Gastroesophageal sphincter (tissue), 3 donors: ENCODE measurements around the gene COL28A1.

ENCODE experiments used
- CTCF ChIP-seq, 4 experiments: fragments of 200-600 bp in 2 of 4; fragments of 450-650 bp in 2 of 4; sonication (generic) in 1 of 4; IDR thresholded peaks; one replicate each; pipeline ENCODE4 v1.5.1; 2017 to 2019; ENCODE audit warnings: antibody characterized with exemption in 4 of 4, mild to moderate bottlenecking in 2 of 4, moderate library complexity in 2 of 4
- POLR2A ChIP-seq, 2 donors: fragments of 450-650 bp; IDR thresholded peaks; one replicate each; pipeline ENCODE4 v1.6.1; 2017; ENCODE audit warnings: antibody characterized with exemption in 2 of 2, mild to moderate bottlenecking in 2 of 2, moderate library complexity in 1 of 2
- POLR2AphosphoS5 ChIP-seq: sonication (generic); formaldehyde crosslinking; IDR thresholded peaks from one replicate; pipeline ENCODE4 v1.6.1; 2017; ENCODE audit warnings: antibody characterized with exemption

GRCh38 chr7:7354674-7355073, 181.0 kb downstream of the COL28A1 start:
- TF ChIP-seq CTCF (IDR thresholded peaks at IDR 0.05) = no peak
- TF ChIP-seq POLR2A (IDR thresholded peaks at IDR 0.05) = no peak
- TF ChIP-seq POLR2AphosphoS5 = no peak
